ENCODE measurements around the gene APBA1. TPM values are rescaled to one million over a fixed set of nuclear protein-coding genes. Genes with fewer than 3 reads are reported as not detected.

APBA1 gene
- total and polyA plus RNA-seq, 2 of the 8 experiments (the other 6 are each of a cell fraction or from before 2014, with no cell fraction given), result 0.36 to 0.60 TPM

- TF ChIP-seq, protein P1, sequence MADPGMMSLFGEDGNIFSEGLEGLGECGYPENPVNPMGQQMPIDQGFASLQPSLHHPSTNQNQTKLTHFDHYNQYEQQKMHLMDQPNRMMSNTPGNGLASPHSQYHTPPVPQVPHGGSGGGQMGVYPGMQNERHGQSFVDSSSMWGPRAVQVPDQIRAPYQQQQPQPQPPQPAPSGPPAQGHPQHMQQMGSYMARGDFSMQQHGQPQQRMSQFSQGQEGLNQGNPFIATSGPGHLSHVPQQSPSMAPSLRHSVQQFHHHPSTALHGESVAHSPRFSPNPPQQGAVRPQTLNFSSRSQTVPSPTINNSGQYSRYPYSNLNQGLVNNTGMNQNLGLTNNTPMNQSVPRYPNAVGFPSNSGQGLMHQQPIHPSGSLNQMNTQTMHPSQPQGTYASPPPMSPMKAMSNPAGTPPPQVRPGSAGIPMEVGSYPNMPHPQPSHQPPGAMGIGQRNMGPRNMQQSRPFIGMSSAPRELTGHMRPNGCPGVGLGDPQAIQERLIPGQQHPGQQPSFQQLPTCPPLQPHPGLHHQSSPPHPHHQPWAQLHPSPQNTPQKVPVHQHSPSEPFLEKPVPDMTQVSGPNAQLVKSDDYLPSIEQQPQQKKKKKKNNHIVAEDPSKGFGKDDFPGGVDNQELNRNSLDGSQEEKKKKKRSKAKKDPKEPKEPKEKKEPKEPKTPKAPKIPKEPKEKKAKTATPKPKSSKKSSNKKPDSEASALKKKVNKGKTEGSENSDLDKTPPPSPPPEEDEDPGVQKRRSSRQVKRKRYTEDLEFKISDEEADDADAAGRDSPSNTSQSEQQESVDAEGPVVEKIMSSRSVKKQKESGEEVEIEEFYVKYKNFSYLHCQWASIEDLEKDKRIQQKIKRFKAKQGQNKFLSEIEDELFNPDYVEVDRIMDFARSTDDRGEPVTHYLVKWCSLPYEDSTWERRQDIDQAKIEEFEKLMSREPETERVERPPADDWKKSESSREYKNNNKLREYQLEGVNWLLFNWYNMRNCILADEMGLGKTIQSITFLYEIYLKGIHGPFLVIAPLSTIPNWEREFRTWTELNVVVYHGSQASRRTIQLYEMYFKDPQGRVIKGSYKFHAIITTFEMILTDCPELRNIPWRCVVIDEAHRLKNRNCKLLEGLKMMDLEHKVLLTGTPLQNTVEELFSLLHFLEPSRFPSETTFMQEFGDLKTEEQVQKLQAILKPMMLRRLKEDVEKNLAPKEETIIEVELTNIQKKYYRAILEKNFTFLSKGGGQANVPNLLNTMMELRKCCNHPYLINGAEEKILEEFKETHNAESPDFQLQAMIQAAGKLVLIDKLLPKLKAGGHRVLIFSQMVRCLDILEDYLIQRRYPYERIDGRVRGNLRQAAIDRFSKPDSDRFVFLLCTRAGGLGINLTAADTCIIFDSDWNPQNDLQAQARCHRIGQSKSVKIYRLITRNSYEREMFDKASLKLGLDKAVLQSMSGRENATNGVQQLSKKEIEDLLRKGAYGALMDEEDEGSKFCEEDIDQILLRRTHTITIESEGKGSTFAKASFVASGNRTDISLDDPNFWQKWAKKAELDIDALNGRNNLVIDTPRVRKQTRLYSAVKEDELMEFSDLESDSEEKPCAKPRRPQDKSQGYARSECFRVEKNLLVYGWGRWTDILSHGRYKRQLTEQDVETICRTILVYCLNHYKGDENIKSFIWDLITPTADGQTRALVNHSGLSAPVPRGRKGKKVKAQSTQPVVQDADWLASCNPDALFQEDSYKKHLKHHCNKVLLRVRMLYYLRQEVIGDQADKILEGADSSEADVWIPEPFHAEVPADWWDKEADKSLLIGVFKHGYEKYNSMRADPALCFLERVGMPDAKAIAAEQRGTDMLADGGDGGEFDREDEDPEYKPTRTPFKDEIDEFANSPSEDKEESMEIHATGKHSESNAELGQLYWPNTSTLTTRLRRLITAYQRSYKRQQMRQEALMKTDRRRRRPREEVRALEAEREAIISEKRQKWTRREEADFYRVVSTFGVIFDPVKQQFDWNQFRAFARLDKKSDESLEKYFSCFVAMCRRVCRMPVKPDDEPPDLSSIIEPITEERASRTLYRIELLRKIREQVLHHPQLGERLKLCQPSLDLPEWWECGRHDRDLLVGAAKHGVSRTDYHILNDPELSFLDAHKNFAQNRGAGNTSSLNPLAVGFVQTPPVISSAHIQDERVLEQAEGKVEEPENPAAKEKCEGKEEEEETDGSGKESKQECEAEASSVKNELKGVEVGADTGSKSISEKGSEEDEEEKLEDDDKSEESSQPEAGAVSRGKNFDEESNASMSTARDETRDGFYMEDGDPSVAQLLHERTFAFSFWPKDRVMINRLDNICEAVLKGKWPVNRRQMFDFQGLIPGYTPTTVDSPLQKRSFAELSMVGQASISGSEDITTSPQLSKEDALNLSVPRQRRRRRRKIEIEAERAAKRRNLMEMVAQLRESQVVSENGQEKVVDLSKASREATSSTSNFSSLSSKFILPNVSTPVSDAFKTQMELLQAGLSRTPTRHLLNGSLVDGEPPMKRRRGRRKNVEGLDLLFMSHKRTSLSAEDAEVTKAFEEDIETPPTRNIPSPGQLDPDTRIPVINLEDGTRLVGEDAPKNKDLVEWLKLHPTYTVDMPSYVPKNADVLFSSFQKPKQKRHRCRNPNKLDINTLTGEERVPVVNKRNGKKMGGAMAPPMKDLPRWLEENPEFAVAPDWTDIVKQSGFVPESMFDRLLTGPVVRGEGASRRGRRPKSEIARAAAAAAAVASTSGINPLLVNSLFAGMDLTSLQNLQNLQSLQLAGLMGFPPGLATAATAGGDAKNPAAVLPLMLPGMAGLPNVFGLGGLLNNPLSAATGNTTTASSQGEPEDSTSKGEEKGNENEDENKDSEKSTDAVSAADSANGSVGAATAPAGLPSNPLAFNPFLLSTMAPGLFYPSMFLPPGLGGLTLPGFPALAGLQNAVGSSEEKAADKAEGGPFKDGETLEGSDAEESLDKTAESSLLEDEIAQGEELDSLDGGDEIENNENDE (IDR thresholded peaks at IDR 0.05; ENCODE audit: insufficient replicate concordance, low read length), result no peak
- TF ChIP-seq TBP (IDR thresholded peaks at IDR 0.05; ENCODE audit: low read depth, low read length) (no peak), TEAD4 (IDR thresholded peaks at IDR 0.05; ENCODE audit: low read depth, low read length) (no peak), CBX8 (IDR thresholded peaks at IDR 0.05; ENCODE audit: borderline replicate concordance, low read depth, low read length) (no peak), TAF1 (IDR thresholded peaks at IDR 0.05; ENCODE audit: low read depth, low read length) (no peak), BCL11A (IDR thresholded peaks at IDR 0.05; ENCODE audit: low read depth in 2 of 2, low read length in 2 of 2) (no peak), HDAC6 (IDR thresholded peaks at IDR 0.05; ENCODE audit: low read depth, low read length) (no peak), SP4 (IDR thresholded peaks at IDR 0.05; ENCODE audit: low read length) (no peak), SAP30 (IDR thresholded peaks at IDR 0.05; ENCODE audit: insufficient read depth, insufficient replicate concordance, low read length) (no peak)
Measured at GRCh38 chr9:69653261-69653660, 18.9 kb downstream of the APBA1 start (continued).

Measured in H1 (cell line).